NCI-H2227 treated with DMSO at 0.1 percent for 48 hours (cell line): ENCODE results near the gene HIRA.
A peak's percentile ranks its signal among the peaks of the same experiment; 100 is the strongest.

Experiments used
- DNase-seq: peaks from one replicate; lab custom pipeline; 2025; lab: John Stamatoyannopoulos, UW

Gene HIRA

GRCh38 chr22:19431649-19432132 lies at the start of gene HIRA:
HIRA (minus strand) TSS chr22:19431733; CDS start chr22:19431476, 257 bp downstream.
- peak; percentile 88 for DNase-seq

- DNase-seq = no peak
These were observed 49.3 kb upstream of the HIRA start for GRCh38 chr22:19480789-19481188.

- DNase-seq = no peak
These were observed 48.6 kb upstream of the HIRA start for GRCh38 chr22:19480173-19480568.

- DNase-seq = peak; percentile 100
These were observed 48.0 kb upstream of the HIRA start, which contains the start of gene CDC45 for GRCh38 chr22:19479355-19480172. CDC45 (plus strand) TSS chr22:19479920; CDS start chr22:19479969, 49 bp downstream.

GRCh38 chr22:19478901-19479354 lies 47.4 kb upstream of the HIRA start, which contains the start of gene UFD1:
UFD1 (minus strand) TSS chr22:19479193; CDS start chr22:19479085, 108 bp downstream.
- DNase-seq = peak; percentile 98

- no peak for DNase-seq
These were observed 46.7 kb upstream of the HIRA start for GRCh38 chr22:19478045-19478900.

- DNase-seq = no peak
These were observed 46.0 kb upstream of the HIRA start for GRCh38 chr22:19477321-19478044.

- no peak for DNase-seq
These were observed 44.5 kb upstream of the HIRA start for GRCh38 chr22:19476023-19476422.

- DNase-seq = no peak
These were observed 42.0 kb upstream of the HIRA start for GRCh38 chr22:19473578-19473977.

- DNase-seq = no peak
These were observed 40.7 kb upstream of the HIRA start for GRCh38 chr22:19472233-19472632.

- DNase-seq = no peak
These were observed 40.0 kb upstream of the HIRA start for GRCh38 chr22:19471572-19471971.

- DNase-seq = no peak
These were observed 38.5 kb upstream of the HIRA start for GRCh38 chr22:19470010-19470409.

GRCh38 chr22:19469421-19469820 lies 37.9 kb upstream of the HIRA start:
- DNase-seq = no peak

GRCh38 chr22:19467912-19468311 lies 36.4 kb upstream of the HIRA start:
- no peak for DNase-seq

- no peak for DNase-seq
These were observed 35.6 kb upstream of the HIRA start for GRCh38 chr22:19466848-19467752.

GRCh38 chr22:19466126-19466716 lies 34.7 kb upstream of the HIRA start:
- no peak for DNase-seq

- DNase-seq = no peak
These were observed 33.4 kb upstream of the HIRA start for GRCh38 chr22:19464975-19465374.

GRCh38 chr22:19464546-19464945 lies 33.0 kb upstream of the HIRA start:
- DNase-seq = no peak

GRCh38 chr22:19463491-19464469 lies 32.2 kb upstream of the HIRA start:
- DNase-seq = no peak
